ENCODE data around the gene NPNT.

Gene NPNT

GRCh38 chr4:105930698-105931097 is 35.4 kb downstream of the NPNT start:
- no peak overlapping the region for H2AK5ac ChIP-seq (ENCODE audit: low read length)
- H3K27ac ChIP-seq (ENCODE audit: low read depth, low read length), result no peak overlapping the region
- no peak for DNase-seq
- H3K4me3 ChIP-seq (ENCODE audit: low read depth, low read length), result no peak overlapping the region
- no peaks in the 10 kb centered on the region for H3K9me3 ChIP-seq (ENCODE audit: insufficient read depth, low read depth, low read length)
- H4K12ac ChIP-seq (ENCODE audit: low read depth, low read length), result no peak overlapping the region
- H3K9ac ChIP-seq (ENCODE audit: low read length), result no peak overlapping the region
- no peaks in the 10 kb centered on the region for H3K36me3 ChIP-seq (ENCODE audit: control insufficient read depth in 1 of 2, insufficient read depth in 2 of 2, low read length in 2 of 2)
- H4K8ac ChIP-seq (ENCODE audit: low read depth, low read length), result no peak overlapping the region
- H3K18ac ChIP-seq (ENCODE audit: low read length), result no peak overlapping the region
- WGBS (ENCODE audit: extremely low coverage, insufficient coverage, insufficient read length), result no CpG with 5 or more reads among the region's 2 CpGs
- no peak overlapping the region for H2BK120ac ChIP-seq (ENCODE audit: insufficient read depth, low read length, poor library complexity)
- no peak overlapping the region for H3K4me2 ChIP-seq (ENCODE audit: low read length)
- H3K4ac ChIP-seq (ENCODE audit: low read depth, low read length), result no peak overlapping the region
- no peak overlapping the region for H4K91ac ChIP-seq (ENCODE audit: low read depth, low read length)
- no peak overlapping the region for H2BK12ac ChIP-seq (ENCODE audit: low read length)
- no peaks in the 10 kb centered on the region for H3K27me3 ChIP-seq (ENCODE audit: insufficient read depth, low read length)
- no peak overlapping the region for H2AFZ ChIP-seq (ENCODE audit: insufficient read depth, low read length, poor library complexity)
- no peak overlapping the region for H3K14ac ChIP-seq (ENCODE audit: low read length)
- no peaks in the 10 kb centered on the region for H3K4me1 ChIP-seq (ENCODE audit: control insufficient read depth in 1 of 2, insufficient read depth in 2 of 2, low read length in 2 of 2)
- no peak overlapping the region for H2BK5ac ChIP-seq (ENCODE audit: low read depth, low read length, poor library complexity)
- no peaks in the 10 kb centered on the region for H3K79me1 ChIP-seq (ENCODE audit: low read length)
- no peaks in the 10 kb centered on the region for H3K79me2 ChIP-seq (ENCODE audit: control insufficient read depth, insufficient read depth, low read length, poor library complexity)
- H3K23ac ChIP-seq (ENCODE audit: low read length), result no peak overlapping the region

GRCh38 chr4:105933083-105933482 is 37.8 kb downstream of the NPNT start:
- WGBS (ENCODE audit: extremely low coverage, insufficient coverage, insufficient read length), result no CpG with 5 or more reads among the region's 2 CpGs
- Histone ChIP-seq H3K18ac (ENCODE audit: low read length) (no peak overlapping the region), H2BK5ac (ENCODE audit: low read depth, low read length, poor library complexity) (no peak overlapping the region), H4K12ac (ENCODE audit: low read depth, low read length) (no peak overlapping the region), H3K79me2 (ENCODE audit: control insufficient read depth, insufficient read depth, low read length, poor library complexity) (no peaks in the 10 kb centered on the region), H3K4me2 (ENCODE audit: low read length) (no peak overlapping the region), H2AK5ac (ENCODE audit: low read length) (no peak overlapping the region), H3K4me3 (ENCODE audit: low read depth, low read length) (no peak overlapping the region), H2BK12ac (ENCODE audit: low read length) (no peak overlapping the region), H4K91ac (ENCODE audit: low read depth, low read length) (no peak overlapping the region), H3K4ac (ENCODE audit: low read depth, low read length) (no peak overlapping the region), H2AFZ (ENCODE audit: insufficient read depth, low read length, poor library complexity) (no peak overlapping the region), H3K79me1 (ENCODE audit: low read length) (no peaks in the 10 kb centered on the region), H4K8ac (ENCODE audit: low read depth, low read length) (no peak overlapping the region), H3K27ac (ENCODE audit: low read depth, low read length) (no peak overlapping the region), H3K36me3 (ENCODE audit: control insufficient read depth in 1 of 2, insufficient read depth in 2 of 2, low read length in 2 of 2) (no peaks in the 10 kb centered on the region), H3K9ac (ENCODE audit: low read length) (no peak overlapping the region), H3K4me1 (ENCODE audit: control insufficient read depth in 1 of 2, insufficient read depth in 2 of 2, low read length in 2 of 2) (no peaks in the 10 kb centered on the region), H3K27me3 (ENCODE audit: insufficient read depth, low read length) (no peaks in the 10 kb centered on the region), H2BK120ac (ENCODE audit: insufficient read depth, low read length, poor library complexity) (no peak overlapping the region), H3K9me3 (ENCODE audit: insufficient read depth, low read depth, low read length) (no peaks in the 10 kb centered on the region), H3K14ac (ENCODE audit: low read length) (no peak overlapping the region), H3K23ac (ENCODE audit: low read length) (no peak overlapping the region)
- no peak for DNase-seq

- H4K8ac ChIP-seq (ENCODE audit: low read depth, low read length), result no peak overlapping the region
- no peak overlapping the region for H3K9ac ChIP-seq (ENCODE audit: low read length)
- H3K79me2 ChIP-seq (ENCODE audit: control insufficient read depth, insufficient read depth, low read length, poor library complexity), result no peaks in the 10 kb centered on the region
- H2AFZ ChIP-seq (ENCODE audit: insufficient read depth, low read length, poor library complexity), result no peak overlapping the region
- no peak overlapping the region for H3K27ac ChIP-seq (ENCODE audit: low read depth, low read length)
- no peak overlapping the region for H2BK120ac ChIP-seq (ENCODE audit: insufficient read depth, low read length, poor library complexity)
- no CpG with 5 or more reads among the region's 1 CpG for WGBS (ENCODE audit: extremely low coverage, insufficient coverage, insufficient read length)
- H3K79me1 ChIP-seq (ENCODE audit: low read length), result no peaks in the 10 kb centered on the region
- no peak for DNase-seq
- H3K9me3 ChIP-seq (ENCODE audit: insufficient read depth, low read depth, low read length), result no peaks in the 10 kb centered on the region
- no peak overlapping the region for H3K18ac ChIP-seq (ENCODE audit: low read length)
- no peaks in the 10 kb centered on the region for H3K36me3 ChIP-seq (ENCODE audit: control insufficient read depth in 1 of 2, insufficient read depth in 2 of 2, low read length in 2 of 2)
- H3K27me3 ChIP-seq (ENCODE audit: insufficient read depth, low read length), result no peaks in the 10 kb centered on the region
- no peak overlapping the region for H2BK12ac ChIP-seq (ENCODE audit: low read length)
- H3K4me1 ChIP-seq (ENCODE audit: control insufficient read depth in 1 of 2, insufficient read depth in 2 of 2, low read length in 2 of 2), result no peaks in the 10 kb centered on the region
- H4K91ac ChIP-seq (ENCODE audit: low read depth, low read length), result no peak overlapping the region
- no peak overlapping the region for H2BK5ac ChIP-seq (ENCODE audit: low read depth, low read length, poor library complexity)
- H3K4me2 ChIP-seq (ENCODE audit: low read length), result no peak overlapping the region
- no peak overlapping the region for H3K4ac ChIP-seq (ENCODE audit: low read depth, low read length)
- H2AK5ac ChIP-seq (ENCODE audit: low read length), result no peak overlapping the region
- H3K4me3 ChIP-seq (ENCODE audit: low read depth, low read length), result no peak overlapping the region
- H3K23ac ChIP-seq (ENCODE audit: low read length), result no peak overlapping the region
- H3K14ac ChIP-seq (ENCODE audit: low read length), result no peak overlapping the region
- no peak overlapping the region for H4K12ac ChIP-seq (ENCODE audit: low read depth, low read length)
Measured at GRCh38 chr4:105934386-105934785, 39.1 kb downstream of the NPNT start.

- Histone ChIP-seq H2BK5ac (ENCODE audit: low read depth, low read length, poor library complexity) (no peak overlapping the region), H3K36me3 (ENCODE audit: control insufficient read depth in 1 of 2, insufficient read depth in 2 of 2, low read length in 2 of 2) (no peaks in the 10 kb centered on the region), H3K79me2 (ENCODE audit: control insufficient read depth, insufficient read depth, low read length, poor library complexity) (no peaks in the 10 kb centered on the region), H3K9ac (ENCODE audit: low read length) (no peak overlapping the region), H3K23ac (ENCODE audit: low read length) (no peak overlapping the region), H2AFZ (ENCODE audit: insufficient read depth, low read length, poor library complexity) (no peak overlapping the region), H4K91ac (ENCODE audit: low read depth, low read length) (no peak overlapping the region), H4K12ac (ENCODE audit: low read depth, low read length) (no peak overlapping the region), H3K9me3 (ENCODE audit: insufficient read depth, low read depth, low read length) (no peaks in the 10 kb centered on the region), H4K8ac (ENCODE audit: low read depth, low read length) (no peak overlapping the region), H3K27me3 (ENCODE audit: insufficient read depth, low read length) (no peaks in the 10 kb centered on the region), H3K4me3 (ENCODE audit: low read depth, low read length) (no peak overlapping the region), H3K79me1 (ENCODE audit: low read length) (no peaks in the 10 kb centered on the region), H2AK5ac (ENCODE audit: low read length) (no peak overlapping the region), H3K18ac (ENCODE audit: low read length) (no peak overlapping the region), H3K27ac (ENCODE audit: low read depth, low read length) (no peak overlapping the region), H3K4ac (ENCODE audit: low read depth, low read length) (no peak overlapping the region), H2BK12ac (ENCODE audit: low read length) (no peak overlapping the region), H3K14ac (ENCODE audit: low read length) (no peak overlapping the region), H3K4me1 (ENCODE audit: control insufficient read depth in 1 of 2, insufficient read depth in 2 of 2, low read length in 2 of 2) (no peaks in the 10 kb centered on the region), H2BK120ac (ENCODE audit: insufficient read depth, low read length, poor library complexity) (no peak overlapping the region), H3K4me2 (ENCODE audit: low read length) (no peak overlapping the region)
- DNase-seq, result peak; percentile 10 to 53
- no CpG with 5 or more reads among the region's 7 CpGs for WGBS (ENCODE audit: extremely low coverage, insufficient coverage, insufficient read length)
Measured at GRCh38 chr4:105936901-105937300, 41.6 kb downstream of the NPNT start.

All from trophoblast cell (in vitro differentiated cells and primary cell).